GM12875 (cell line): ENCODE results near the gene UFD1.

Source experiments
- H3K4me3 ChIP-seq: one replicate; pipeline ENCODE4 v1.5.1; 2011; ENCODE audit warnings: low read depth, low read length, control low read depth
- TF ChIP-seq, protein P1 (sequence below): IDR thresholded peaks from 2 replicates; pipeline ENCODE4 v1.5.1; 2011; ENCODE audit warnings: low read depth, mild to moderate bottlenecking, control low read depth, inconsistent platforms, low read length, moderate library complexity, borderline replicate concordance; ENCODE audit not compliant: insufficient read depth

The UFD1 gene

DNA sequence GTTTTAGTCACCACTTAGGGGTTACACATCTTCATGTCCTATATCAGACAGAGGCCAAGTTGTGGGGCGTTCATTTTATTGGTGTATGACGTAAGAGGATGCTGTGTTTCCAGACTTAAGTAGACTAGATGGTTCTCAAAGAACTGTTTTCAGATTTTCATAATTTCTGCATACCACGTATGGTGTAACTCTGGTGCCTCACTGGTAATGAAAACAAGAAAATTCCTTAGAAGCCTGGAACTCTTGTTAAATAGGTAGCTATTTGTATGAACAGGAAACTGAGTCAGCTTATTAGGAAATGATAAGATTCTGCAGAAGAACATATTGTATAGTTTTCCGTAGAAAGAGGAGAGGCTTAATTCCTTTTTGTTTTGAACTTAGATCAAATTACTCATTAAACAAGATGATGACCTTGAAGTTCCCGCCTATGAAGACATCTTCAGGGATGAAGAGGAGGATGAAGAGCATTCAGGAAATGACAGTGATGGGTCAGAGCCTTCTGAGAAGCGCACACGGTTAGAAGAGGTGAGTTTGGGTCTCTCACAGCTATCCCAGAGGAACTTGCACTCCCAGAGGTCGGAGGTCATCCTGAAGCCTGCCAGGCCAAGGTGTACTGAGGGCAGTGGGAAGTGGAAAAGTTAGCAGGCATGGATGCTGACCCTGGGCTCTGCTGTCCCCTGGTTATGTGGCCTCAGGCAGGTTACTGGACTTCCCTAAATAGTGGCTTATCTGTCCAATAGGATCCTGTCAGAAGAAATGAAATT is 4.7 kb upstream of the UFD1 start:
- TF ChIP-seq, protein P1, sequence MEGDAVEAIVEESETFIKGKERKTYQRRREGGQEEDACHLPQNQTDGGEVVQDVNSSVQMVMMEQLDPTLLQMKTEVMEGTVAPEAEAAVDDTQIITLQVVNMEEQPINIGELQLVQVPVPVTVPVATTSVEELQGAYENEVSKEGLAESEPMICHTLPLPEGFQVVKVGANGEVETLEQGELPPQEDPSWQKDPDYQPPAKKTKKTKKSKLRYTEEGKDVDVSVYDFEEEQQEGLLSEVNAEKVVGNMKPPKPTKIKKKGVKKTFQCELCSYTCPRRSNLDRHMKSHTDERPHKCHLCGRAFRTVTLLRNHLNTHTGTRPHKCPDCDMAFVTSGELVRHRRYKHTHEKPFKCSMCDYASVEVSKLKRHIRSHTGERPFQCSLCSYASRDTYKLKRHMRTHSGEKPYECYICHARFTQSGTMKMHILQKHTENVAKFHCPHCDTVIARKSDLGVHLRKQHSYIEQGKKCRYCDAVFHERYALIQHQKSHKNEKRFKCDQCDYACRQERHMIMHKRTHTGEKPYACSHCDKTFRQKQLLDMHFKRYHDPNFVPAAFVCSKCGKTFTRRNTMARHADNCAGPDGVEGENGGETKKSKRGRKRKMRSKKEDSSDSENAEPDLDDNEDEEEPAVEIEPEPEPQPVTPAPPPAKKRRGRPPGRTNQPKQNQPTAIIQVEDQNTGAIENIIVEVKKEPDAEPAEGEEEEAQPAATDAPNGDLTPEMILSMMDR = no peak
- H3K4me3 ChIP-seq = no peak overlapping the region

DNA sequence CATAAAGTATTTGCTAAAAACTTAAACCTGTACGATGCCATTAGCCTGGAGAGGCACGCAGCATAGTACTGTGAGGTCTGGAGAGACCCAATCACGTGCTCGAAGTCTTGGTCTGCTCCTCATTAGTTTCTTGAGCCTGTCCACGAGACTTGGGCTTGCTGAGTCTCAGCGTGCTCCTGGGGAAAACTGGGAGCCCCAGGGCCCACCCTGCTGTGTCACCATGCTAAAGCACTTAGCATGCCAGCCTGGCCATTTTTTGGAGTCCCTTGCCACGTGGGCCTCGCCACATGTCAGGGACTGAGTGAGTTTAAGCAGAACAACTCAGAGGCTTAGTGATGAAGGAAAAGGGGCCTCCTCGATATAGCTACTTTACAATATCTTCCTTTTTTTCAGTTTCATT is 3.3 kb upstream of the UFD1 start:
- TF ChIP-seq, protein P1 = no peak
- H3K4me3 ChIP-seq = no peak overlapping the region

DNA sequence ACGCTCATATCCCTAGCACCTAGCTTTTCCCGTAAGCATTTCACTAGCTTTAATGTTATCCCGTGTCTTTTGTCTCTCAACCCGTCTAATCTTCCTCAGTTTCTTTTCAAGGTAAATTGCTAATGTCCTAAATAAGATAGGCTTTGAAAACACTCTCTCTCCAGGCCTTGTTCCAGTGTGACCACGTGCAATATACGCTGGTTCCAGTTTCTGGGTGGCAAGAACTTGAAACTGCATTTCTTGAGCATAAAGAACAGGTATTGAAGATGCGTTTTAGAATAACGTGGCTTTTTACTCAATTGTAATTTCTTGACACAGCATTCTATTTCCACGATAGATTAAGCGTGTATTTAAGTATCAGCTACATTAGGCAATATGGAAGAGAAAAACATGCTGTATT is 1.8 kb upstream of the UFD1 start:
- peak overlapping the region; percentile 88 for H3K4me3 ChIP-seq
- TF ChIP-seq, protein P1 = no peak

DNA sequence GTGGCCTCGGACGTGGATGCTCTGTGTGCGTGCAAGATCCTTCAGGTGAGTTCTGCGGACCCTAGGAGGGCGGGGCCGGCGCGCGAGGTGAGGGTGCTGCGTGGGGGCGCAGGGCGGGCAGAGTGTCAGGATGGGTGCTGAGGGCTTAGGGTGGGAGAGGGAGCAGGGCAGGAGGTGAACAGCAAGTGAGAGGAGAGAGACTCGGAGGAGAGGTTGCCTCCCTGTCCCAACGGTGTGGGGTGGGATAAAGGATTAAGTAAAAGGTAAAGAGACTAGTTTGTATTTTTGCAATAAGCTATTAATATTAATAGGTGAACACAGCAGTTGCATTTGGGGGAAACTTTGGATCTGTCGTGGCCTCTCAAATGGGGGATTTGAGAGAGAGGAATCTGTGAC is 1.2 kb upstream of the UFD1 start:
- TF ChIP-seq, protein P1 = no peak
- peak overlapping the region; percentile 88 for H3K4me3 ChIP-seq

DNA sequence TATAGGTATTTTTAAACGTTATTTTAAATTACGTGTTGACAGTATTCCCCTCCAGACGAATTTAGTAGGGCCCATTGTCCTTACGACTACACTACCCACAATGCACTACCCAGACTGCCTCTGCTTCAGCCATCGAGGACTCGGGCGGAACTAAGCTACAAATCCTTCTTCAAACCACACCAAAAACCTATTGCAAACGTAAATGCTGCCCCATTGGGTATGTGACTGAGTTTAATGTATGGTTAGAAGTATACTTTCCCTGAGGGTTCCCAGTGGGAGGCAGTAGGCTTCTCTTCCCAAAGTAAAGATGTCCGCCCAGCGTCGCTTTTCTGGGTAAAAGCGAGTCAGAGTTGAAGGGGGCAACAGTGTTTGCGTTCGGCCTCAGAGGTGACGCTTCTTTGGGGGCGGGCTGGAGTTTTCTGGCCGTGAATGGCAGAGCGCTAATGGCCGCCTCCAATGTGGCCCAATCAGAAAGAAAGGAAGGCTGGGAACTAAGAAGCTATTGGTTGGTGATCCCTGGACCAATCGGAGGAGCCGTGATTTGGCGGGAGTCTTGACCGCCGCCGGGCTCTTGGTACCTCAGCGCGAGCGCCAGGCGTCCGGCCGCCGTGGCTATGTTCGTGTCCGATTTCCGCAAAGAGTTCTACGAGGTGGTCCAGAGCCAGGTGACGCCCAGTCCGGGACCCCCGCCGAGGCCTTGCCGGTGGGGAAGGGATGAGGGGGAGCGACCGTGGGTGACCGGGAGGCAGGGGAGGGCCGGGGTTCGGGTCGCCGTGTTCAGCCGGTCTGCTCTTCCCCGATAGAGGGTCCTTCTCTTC is 571 bp upstream of the UFD1 start, which contains the start of gene CDC45:
TSS of gene CDC45 (plus strand) at position 566 of the 818 bp plus-strand sequence. CDS start at position 615, 49 bp downstream.
- TF ChIP-seq, protein P1 = no peak
- H3K4me3 ChIP-seq = peak within 1 kb of the TSS; percentile 88

DNA sequence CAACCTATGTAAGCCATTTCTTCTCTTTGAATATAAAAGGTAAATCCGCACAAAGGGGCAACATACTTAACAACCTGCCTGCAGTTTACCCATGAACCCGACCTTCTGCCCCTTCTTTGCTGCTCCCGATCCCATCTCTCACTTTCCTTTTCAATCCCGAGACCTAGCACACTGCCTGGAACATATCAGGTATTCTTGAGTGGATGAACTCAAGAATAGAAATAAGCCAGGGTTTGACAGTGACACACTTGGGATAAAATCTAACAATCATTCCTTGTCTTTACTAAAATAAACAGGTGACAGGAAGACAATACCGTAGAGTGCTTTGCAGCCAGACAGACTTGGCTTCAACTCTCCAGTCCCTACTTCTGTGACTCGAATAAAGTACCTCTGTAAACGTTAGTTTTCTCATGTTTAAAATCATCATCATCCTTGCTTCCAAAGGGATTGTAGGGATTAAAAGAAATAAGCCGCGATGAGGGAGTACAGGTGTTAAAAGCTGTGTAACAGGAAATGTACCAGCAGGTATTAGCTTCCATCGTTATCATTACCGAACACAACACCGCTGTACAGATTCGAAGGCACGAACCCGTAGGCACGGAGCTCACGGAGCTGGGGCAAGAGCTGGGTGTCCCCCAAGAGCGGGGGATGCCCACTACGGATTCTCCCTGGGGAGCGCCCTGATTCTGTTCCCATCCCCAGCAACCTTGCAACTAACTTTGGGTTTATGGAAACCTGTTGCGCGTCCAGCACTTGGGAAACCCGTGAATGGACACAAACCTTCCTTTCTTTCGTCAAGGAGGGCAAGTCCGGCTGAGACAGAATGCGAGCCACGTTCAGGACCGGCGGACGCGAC is 720 bp downstream of the UFD1 start:
- TF ChIP-seq, protein P1 = no peak
- H3K4me3 ChIP-seq = peak overlapping the region; percentile 88
